ENCODE measurements around the gene DNM3. TPM values are rescaled to one million over a fixed set of nuclear protein-coding genes. Genes with fewer than 3 reads are reported as not detected.

The DNM3 gene
- total RNA-seq, 2 experiments from 2014 or later: 1.6 to 1.8 TPM

DNA sequence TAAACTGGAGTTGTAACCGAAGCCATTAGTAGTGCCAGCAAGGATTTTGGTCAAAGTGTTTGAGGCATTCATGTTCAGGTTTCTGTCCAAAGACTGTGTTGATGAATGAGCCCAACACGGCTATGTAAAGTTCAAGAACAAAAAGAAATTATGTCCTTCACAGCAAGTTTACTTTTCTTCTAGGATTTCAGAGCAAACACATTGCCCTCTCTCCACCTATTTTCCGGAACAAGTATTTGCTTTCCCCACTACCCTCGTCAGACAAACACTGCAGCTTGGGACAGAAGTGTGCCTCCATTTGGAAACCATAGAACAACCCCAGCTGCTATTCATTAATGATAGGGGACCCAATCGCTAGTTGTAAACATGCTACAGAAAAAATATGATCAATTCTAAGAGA, 427.8 kb downstream of the DNM3 start:
- POLR2A ChIA-PET: no interaction called here
- intact Hi-C loops (cut with DNase I, micrococcal nuclease): no loop called here
- Mint-ChIP-seq H3K4me1 (ENCODE audit: low read depth) (peaks cover 5% of the 10 kb centered on the region), H3K27me3 (no peaks in the 10 kb centered on the region), H3K9me3 (no peaks in the 10 kb centered on the region), H3K27ac (no peak overlapping the region), H3K4me3 (no peak overlapping the region), H3K36me3 (ENCODE audit: low read depth) (no peaks in the 10 kb centered on the region)
- DNase-seq (no peak), ATAC-seq (ENCODE audit: poor library complexity) (no peak)
- no peaks in the 10 kb centered on the region for H3K4me1 ChIP-seq (ENCODE audit: insufficient read depth, low read length)
- H3K27me3 ChIP-seq (ENCODE audit: control insufficient read depth in 1 of 2, insufficient read depth in 2 of 2, low read length in 2 of 2): no peaks in the 10 kb centered on the region
- no peak overlapping the region for H3K27ac ChIP-seq (ENCODE audit: low read depth in 1 of 2, low read length in 2 of 2)
- CTCF ChIA-PET: no interaction called here
- H3K36me3 ChIP-seq (ENCODE audit: insufficient read depth, low read length): no peaks in the 10 kb centered on the region
- TF ChIP-seq, protein P1, sequence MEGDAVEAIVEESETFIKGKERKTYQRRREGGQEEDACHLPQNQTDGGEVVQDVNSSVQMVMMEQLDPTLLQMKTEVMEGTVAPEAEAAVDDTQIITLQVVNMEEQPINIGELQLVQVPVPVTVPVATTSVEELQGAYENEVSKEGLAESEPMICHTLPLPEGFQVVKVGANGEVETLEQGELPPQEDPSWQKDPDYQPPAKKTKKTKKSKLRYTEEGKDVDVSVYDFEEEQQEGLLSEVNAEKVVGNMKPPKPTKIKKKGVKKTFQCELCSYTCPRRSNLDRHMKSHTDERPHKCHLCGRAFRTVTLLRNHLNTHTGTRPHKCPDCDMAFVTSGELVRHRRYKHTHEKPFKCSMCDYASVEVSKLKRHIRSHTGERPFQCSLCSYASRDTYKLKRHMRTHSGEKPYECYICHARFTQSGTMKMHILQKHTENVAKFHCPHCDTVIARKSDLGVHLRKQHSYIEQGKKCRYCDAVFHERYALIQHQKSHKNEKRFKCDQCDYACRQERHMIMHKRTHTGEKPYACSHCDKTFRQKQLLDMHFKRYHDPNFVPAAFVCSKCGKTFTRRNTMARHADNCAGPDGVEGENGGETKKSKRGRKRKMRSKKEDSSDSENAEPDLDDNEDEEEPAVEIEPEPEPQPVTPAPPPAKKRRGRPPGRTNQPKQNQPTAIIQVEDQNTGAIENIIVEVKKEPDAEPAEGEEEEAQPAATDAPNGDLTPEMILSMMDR (IDR thresholded peaks at IDR 0.05): no peak
- no peak overlapping the region for H3K4me3 ChIP-seq (ENCODE audit: low read length)
- no peaks in the 10 kb centered on the region for H3K9me3 ChIP-seq (ENCODE audit: control insufficient read depth in 1 of 2, insufficient read depth in 1 of 2, low read length in 2 of 2)

DNA sequence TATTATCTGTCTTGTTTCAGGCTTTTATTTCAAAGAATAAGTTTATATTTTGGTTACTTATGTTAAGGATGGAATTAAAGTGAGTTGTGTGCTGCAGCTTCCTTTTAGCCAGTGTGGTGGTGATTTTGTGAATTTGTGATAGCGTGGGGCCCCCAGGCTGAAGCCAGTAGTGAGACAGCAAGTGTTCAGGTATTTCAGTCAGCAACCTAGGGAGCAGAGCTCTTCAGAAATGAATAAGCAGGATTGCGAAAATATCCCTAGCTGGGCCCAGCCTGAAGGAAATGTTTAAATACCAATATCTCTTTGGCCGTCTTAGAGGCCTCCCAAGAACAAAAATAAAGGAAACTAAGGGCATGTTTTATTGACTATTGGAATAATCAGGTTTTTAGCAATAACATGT, 428.3 kb downstream of the DNM3 start:
- Histone ChIP-seq H3K4me3 (ENCODE audit: low read length) (no peak overlapping the region), H3K36me3 (ENCODE audit: insufficient read depth, low read length) (no peaks in the 10 kb centered on the region), H3K9me3 (ENCODE audit: control insufficient read depth in 1 of 2, insufficient read depth in 1 of 2, low read length in 2 of 2) (no peaks in the 10 kb centered on the region), H3K4me1 (ENCODE audit: insufficient read depth, low read length) (no peaks in the 10 kb centered on the region), H3K27me3 (ENCODE audit: control insufficient read depth in 1 of 2, insufficient read depth in 2 of 2, low read length in 2 of 2) (no peaks in the 10 kb centered on the region), H3K27ac (ENCODE audit: low read depth in 1 of 2, low read length in 2 of 2) (no peak overlapping the region)
- Mint-ChIP-seq H3K27me3 (no peaks in the 10 kb centered on the region), H3K36me3 (ENCODE audit: low read depth) (no peaks in the 10 kb centered on the region), H3K9me3 (no peaks in the 10 kb centered on the region), H3K4me3 (no peak overlapping the region), H3K27ac (no peak overlapping the region), H3K4me1 (ENCODE audit: low read depth) (peaks cover 6% of the 10 kb centered on the region)
- TF ChIP-seq, protein P1 (IDR thresholded peaks at IDR 0.05): no peak
- intact Hi-C loops (cut with DNase I, micrococcal nuclease): no loop called here
- ChIA-PET POLR2A (no interaction called here), CTCF (no interaction called here)
- ATAC-seq (ENCODE audit: poor library complexity): no peak
- DNase-seq: no peak

DNA sequence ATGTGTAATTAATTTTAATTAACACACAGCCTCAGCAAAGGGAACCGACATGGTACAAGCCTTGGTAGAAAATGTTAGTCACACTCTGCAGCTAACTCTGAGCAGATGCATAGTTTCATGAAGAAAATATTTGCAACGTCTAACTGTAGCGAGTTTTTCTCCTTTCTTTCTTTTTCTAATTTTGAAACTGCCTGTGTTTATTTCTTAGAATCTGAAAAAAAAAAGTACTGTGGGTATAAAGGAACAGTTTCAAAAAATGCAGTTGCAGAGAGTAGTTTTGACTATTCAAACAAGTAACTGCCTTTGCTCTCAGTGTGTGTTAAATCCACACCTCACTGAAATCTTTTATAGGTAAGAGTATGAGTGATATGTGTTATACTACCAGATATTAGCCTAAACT, 429.3 kb downstream of the DNM3 start:
- intact Hi-C loops (cut with DNase I, micrococcal nuclease): no loop called here
- H3K4me1 Mint-ChIP-seq (ENCODE audit: low read depth): peaks cover 6% of the 10 kb centered on the region
- Histone ChIP-seq H3K27ac (ENCODE audit: low read depth in 1 of 2, low read length in 2 of 2) (no peak overlapping the region), H3K27me3 (ENCODE audit: control insufficient read depth in 1 of 2, insufficient read depth in 2 of 2, low read length in 2 of 2) (no peaks in the 10 kb centered on the region), H3K36me3 (ENCODE audit: insufficient read depth, low read length) (no peaks in the 10 kb centered on the region), H3K4me1 (ENCODE audit: insufficient read depth, low read length) (no peaks in the 10 kb centered on the region), H3K9me3 (ENCODE audit: control insufficient read depth in 1 of 2, insufficient read depth in 1 of 2, low read length in 2 of 2) (no peaks in the 10 kb centered on the region), H3K4me3 (ENCODE audit: low read length) (no peak overlapping the region)
- no peak overlapping the region for H3K4me3 Mint-ChIP-seq
- TF ChIP-seq, protein P1 (IDR thresholded peaks at IDR 0.05): no peak
- ChIA-PET POLR2A (no interaction called here), CTCF (no interaction called here)
- DNase-seq (no peak), ATAC-seq (ENCODE audit: poor library complexity) (no peak)
- H3K27ac Mint-ChIP-seq: no peak overlapping the region
- no peaks in the 10 kb centered on the region for H3K9me3 Mint-ChIP-seq
- H3K27me3 Mint-ChIP-seq: no peaks in the 10 kb centered on the region
- H3K36me3 Mint-ChIP-seq (ENCODE audit: low read depth): no peaks in the 10 kb centered on the region

All from CD4-positive, alpha-beta T cell (primary cell).